ENCODE results near the gene KIF18A.
"Not testable (repeated sequence)": the region's sequence is repeated elsewhere in the genome, so short reads cannot be mapped to it uniquely, and the experiment has no call there.

The KIF18A gene

GRCh38 chr11:28106353-28107043, 1.5 kb downstream of the KIF18A start:
- DNase-seq = no peak

GRCh38 chr11:28105869-28106268, 2.1 kb downstream of the KIF18A start:
- no peak for DNase-seq

- no peak for DNase-seq
Measured at GRCh38 chr11:28104984-28105383, 3.0 kb downstream of the KIF18A start.

- DNase-seq = no peak
Measured at GRCh38 chr11:28104425-28104824, 3.5 kb downstream of the KIF18A start.

- DNase-seq = not testable (repeated sequence)
Measured at GRCh38 chr11:28102300-28102699, 5.7 kb downstream of the KIF18A start.

- DNase-seq = no peak
Measured at GRCh38 chr11:28100665-28101064, 7.3 kb downstream of the KIF18A start.

GRCh38 chr11:28099715-28100114, 8.2 kb downstream of the KIF18A start:
- no peak for DNase-seq

GRCh38 chr11:28098257-28098656, 9.7 kb downstream of the KIF18A start:
- DNase-seq = no peak

GRCh38 chr11:28092786-28093185, 15.2 kb downstream of the KIF18A start:
- DNase-seq = no peak

- DNase-seq = no peak
Measured at GRCh38 chr11:28090052-28090749, 17.8 kb downstream of the KIF18A start.

- DNase-seq = no peak
Measured at GRCh38 chr11:28089378-28089777, 18.6 kb downstream of the KIF18A start.

- not testable (repeated sequence) for DNase-seq
Measured at GRCh38 chr11:28087693-28088092, 20.3 kb downstream of the KIF18A start.

GRCh38 chr11:28087192-28087591, 20.8 kb downstream of the KIF18A start:
- not testable (repeated sequence) for DNase-seq

- no peak for DNase-seq
Measured at GRCh38 chr11:28086569-28086968, 21.4 kb downstream of the KIF18A start.

- DNase-seq = no peak
Measured at GRCh38 chr11:28083118-28083517, 24.8 kb downstream of the KIF18A start.

GRCh38 chr11:28077521-28077920, 30.4 kb downstream of the KIF18A start:
- no peak for DNase-seq

- DNase-seq = no peak
Measured at GRCh38 chr11:28072321-28072720, 35.6 kb downstream of the KIF18A start.

GRCh38 chr11:28071305-28071704, 36.7 kb downstream of the KIF18A start:
- DNase-seq = no peak

GRCh38 chr11:28058333-28058732, 49.6 kb downstream of the KIF18A start:
- no peak for DNase-seq

- DNase-seq = no peak
Measured at GRCh38 chr11:28054821-28055220, 53.1 kb downstream of the KIF18A start.

- DNase-seq = no peak
Measured at GRCh38 chr11:28049338-28050216, 58.4 kb downstream of the KIF18A start.

- DNase-seq = no peak
Measured at GRCh38 chr11:28048812-28049211, 59.1 kb downstream of the KIF18A start.

GRCh38 chr11:28043930-28044709, 63.8 kb downstream of the KIF18A start:
- DNase-seq = no peak
